Activated T-cell treated with anti-CD3 and anti-CD28 coated beads, Interleukin-2, amount 50 U/mL, for 4 hours (primary cell): ENCODE results near the gene RTN1. TPM values are rescaled to one million over a fixed set of nuclear protein-coding genes. Genes with fewer than 3 reads are reported as not detected.

Source experiments
- ATAC-seq, 2 donors: fragments of 200-7000 bp; cut with Tn5 transposase; one replicate each; pipeline ENCODE4 v1.10.0; 2021
- DNase-seq: peaks from one replicate; pipeline ENCODE4 v3.0.0-alpha.2; 2020
- H3K27me3 Mint-ChIP-seq: one replicate; pipeline ENCODE4 v1.8.0; 2021; ENCODE audit warnings: low read depth, mixed read lengths
- H3K36me3 Mint-ChIP-seq: one replicate; pipeline ENCODE4 v1.8.0; 2022; ENCODE audit warnings: mixed read lengths; ENCODE audit not compliant: insufficient read depth
- H3K4me1 Mint-ChIP-seq: one replicate; pipeline ENCODE4 v1.8.0; 2021; ENCODE audit warnings: low read depth, mixed read lengths
- H3K4me3 Mint-ChIP-seq: one replicate; pipeline ENCODE4 v1.8.0; 2021; ENCODE audit warnings: mild to moderate bottlenecking, moderate library complexity, mixed read lengths
- H3K9me3 Mint-ChIP-seq: one replicate; pipeline ENCODE4 v1.8.0; 2021; ENCODE audit warnings: mixed read lengths
- total RNA-seq, 3 donors: library from RNA; stranded (reverse); gene quantifications; one replicate each; pipeline ENCODE4 v1.2.1, GENCODE V29; 2021

RTN1 gene
- total RNA-seq, 3 donors from 2014 or later = not detected

DNA sequence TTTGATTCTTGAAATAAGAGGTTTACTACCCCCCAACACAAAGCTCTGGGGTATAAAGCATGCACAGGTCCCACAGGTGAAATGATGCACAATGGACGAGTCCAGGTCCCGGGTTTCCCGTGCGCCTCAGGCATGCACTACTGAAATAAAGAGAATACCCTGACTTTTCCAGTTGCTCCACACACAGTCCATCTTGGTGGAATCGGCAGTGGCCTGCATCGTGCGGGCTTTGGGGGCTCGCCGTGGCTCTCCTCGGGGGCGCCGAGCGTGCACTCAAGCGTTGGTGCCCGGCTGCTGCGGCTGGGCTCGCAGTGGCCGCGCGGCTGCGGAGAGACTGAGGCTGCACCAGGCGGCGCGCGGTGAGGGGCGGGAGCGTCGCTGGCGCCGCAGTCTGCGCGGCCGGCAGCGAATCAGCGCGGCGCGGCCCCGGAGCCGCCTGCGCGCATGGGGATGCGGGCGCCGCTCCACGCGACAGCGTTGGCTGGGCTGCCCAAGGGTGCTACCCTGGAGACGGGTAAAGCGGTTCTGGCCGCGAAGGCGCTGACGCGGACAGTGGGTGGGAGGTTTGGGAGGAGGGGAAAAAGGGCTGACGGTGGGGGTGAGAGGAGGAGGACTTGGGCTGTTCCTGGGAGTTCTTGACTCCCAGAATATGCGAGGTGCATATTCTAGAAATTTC, 240.2 kb downstream of the RTN1 start:
- peak; percentile 59 to 79 for ATAC-seq
- no peak for DNase-seq
- Mint-ChIP-seq H3K27me3 (peaks cover 35% of the 10 kb centered on the region), H3K4me3 (no peak overlapping the region), H3K4me1 (peaks cover 1% of the 10 kb centered on the region), H3K36me3 (no peaks in the 10 kb centered on the region), H3K9me3 (no peaks in the 10 kb centered on the region)

- H3K4me1 Mint-ChIP-seq = peaks cover 1% of the 10 kb centered on the region
- no peak overlapping the region for H3K4me3 Mint-ChIP-seq
These were observed 240.9 kb downstream of the RTN1 start for GRCh38 chr14:59629444-59630287.

DNA sequence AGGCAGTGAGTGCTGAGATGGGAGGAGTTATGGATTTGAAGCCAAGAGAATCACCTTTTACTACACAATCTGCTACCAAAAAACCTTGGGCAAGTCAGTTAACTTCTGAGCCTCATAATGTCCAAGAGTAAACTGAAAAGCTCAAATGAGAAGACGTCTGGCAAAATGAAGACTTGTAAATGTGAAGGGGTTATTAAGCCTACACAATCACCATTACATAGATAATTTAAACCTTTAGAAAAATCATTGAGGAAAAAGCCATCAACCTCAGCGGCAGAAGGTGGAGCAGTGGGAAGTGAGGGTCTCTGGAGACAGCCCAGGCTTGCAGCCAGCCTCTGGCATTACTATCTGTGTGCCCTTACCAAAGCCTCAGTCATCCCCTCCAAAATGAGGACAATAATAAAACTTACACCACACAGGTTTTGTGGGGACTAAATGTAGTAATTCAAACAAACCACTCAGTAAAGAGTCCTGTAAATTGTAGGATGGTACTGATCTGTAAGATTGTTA, 243.5 kb downstream of the RTN1 start:
- ATAC-seq (no peak), DNase-seq (no peak)
- Mint-ChIP-seq H3K4me1 (peaks cover 1% of the 10 kb centered on the region), H3K36me3 (no peaks in the 10 kb centered on the region), H3K9me3 (no peaks in the 10 kb centered on the region), H3K27me3 (peaks cover 29% of the 10 kb centered on the region), H3K4me3 (no peak overlapping the region)

More at GRCh38 chr14:59629444-59630287, 240.9 kb downstream of the RTN1 start:
- DNase-seq = no peak
- no peak for ATAC-seq
- Mint-ChIP-seq H3K36me3 (no peaks in the 10 kb centered on the region), H3K9me3 (no peaks in the 10 kb centered on the region), H3K27me3 (peaks cover 35% of the 10 kb centered on the region)

- H3K9me3 Mint-ChIP-seq = no peaks in the 10 kb centered on the region
- no peaks in the 10 kb centered on the region for H3K36me3 Mint-ChIP-seq
- no peak overlapping the region for H3K4me3 Mint-ChIP-seq
- ATAC-seq = no peak
- H3K27me3 Mint-ChIP-seq = peaks cover 7% of the 10 kb centered on the region
- DNase-seq = no peak
- no peaks in the 10 kb centered on the region for H3K4me1 Mint-ChIP-seq
These were observed 247.9 kb downstream of the RTN1 start for GRCh38 chr14:59622631-59623030.

DNA sequence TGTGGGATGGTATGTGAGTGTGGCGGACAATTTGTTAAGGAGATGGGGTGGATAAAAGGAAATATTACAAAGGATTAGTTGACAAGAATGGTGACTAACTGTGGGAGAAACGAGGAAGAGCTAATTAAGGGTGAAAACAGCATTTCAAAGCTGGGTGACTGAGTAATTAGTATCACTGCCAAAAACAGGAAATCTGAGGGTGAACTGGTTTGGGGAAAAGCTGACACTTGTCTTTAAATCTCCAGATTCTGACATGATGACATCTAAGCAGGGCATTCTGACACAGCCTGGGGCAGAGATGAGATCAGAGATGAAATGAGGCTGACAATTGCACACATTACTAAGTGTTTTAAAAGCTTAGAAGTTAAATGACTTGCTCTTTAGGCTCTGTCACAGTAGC, 251.5 kb downstream of the RTN1 start:
- no peaks in the 10 kb centered on the region for H3K4me1 Mint-ChIP-seq
- no peaks in the 10 kb centered on the region for H3K9me3 Mint-ChIP-seq
- ATAC-seq = no peak
- H3K27me3 Mint-ChIP-seq = peaks cover 7% of the 10 kb centered on the region
- H3K36me3 Mint-ChIP-seq = no peaks in the 10 kb centered on the region
- DNase-seq = no peak
- H3K4me3 Mint-ChIP-seq = no peak overlapping the region

GRCh38 chr14:59601056-59601455, 269.5 kb downstream of the RTN1 start:
- DNase-seq (no peak), ATAC-seq (no peak)
- no peaks in the 10 kb centered on the region for H3K36me3 Mint-ChIP-seq
- peaks cover 8% of the 10 kb centered on the region for H3K27me3 Mint-ChIP-seq
- H3K4me1 Mint-ChIP-seq = no peaks in the 10 kb centered on the region
- no peaks in the 10 kb centered on the region for H3K9me3 Mint-ChIP-seq
- H3K4me3 Mint-ChIP-seq = no peak overlapping the region

GRCh38 chr14:59600211-59600945, 270.2 kb downstream of the RTN1 start:
- H3K9me3 Mint-ChIP-seq = no peaks in the 10 kb centered on the region
- DNase-seq (no peak), ATAC-seq (no peak)
- no peaks in the 10 kb centered on the region for H3K4me1 Mint-ChIP-seq
- no peak overlapping the region for H3K4me3 Mint-ChIP-seq
- no peaks in the 10 kb centered on the region for H3K36me3 Mint-ChIP-seq
- peaks cover 8% of the 10 kb centered on the region for H3K27me3 Mint-ChIP-seq

GRCh38 chr14:59595071-59595470, 275.5 kb downstream of the RTN1 start:
- no peaks in the 10 kb centered on the region for H3K36me3 Mint-ChIP-seq
- H3K4me3 Mint-ChIP-seq = no peak overlapping the region
- H3K9me3 Mint-ChIP-seq = peaks cover 4% of the 10 kb centered on the region
- no peak for DNase-seq
- no peak for ATAC-seq
- no peaks in the 10 kb centered on the region for H3K4me1 Mint-ChIP-seq
- peaks cover 13% of the 10 kb centered on the region for H3K27me3 Mint-ChIP-seq

- no peaks in the 10 kb centered on the region for H3K36me3 Mint-ChIP-seq
- H3K4me1 Mint-ChIP-seq = peaks cover 4% of the 10 kb centered on the region
- no peak overlapping the region for H3K4me3 Mint-ChIP-seq
- DNase-seq (no peak), ATAC-seq (no peak)
- peaks cover 6% of the 10 kb centered on the region for H3K27me3 Mint-ChIP-seq
- peaks cover 4% of the 10 kb centered on the region for H3K9me3 Mint-ChIP-seq
These were observed 278.8 kb downstream of the RTN1 start for GRCh38 chr14:59591641-59592370.

DNA sequence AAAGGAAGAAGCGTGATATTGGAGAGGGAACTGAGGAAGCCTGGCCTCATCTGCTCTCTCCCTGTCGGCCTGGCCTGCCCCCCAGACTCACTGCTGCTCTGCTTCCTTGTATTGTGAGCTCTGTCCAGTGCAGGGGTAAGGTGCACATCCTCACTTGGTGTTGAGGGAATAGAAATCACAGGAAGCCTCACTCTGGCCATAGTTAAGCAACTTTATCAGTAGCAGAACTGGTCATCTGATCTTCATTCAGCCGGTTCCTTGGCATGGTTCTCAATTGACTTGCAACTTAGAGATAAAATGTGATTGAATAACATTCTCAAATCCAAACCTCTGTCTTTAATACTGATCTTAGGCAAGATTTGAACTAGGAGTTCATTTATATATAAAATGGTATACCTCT, 282.5 kb downstream of the RTN1 start:
- H3K4me3 Mint-ChIP-seq = no peak overlapping the region
- H3K36me3 Mint-ChIP-seq = no peaks in the 10 kb centered on the region
- H3K9me3 Mint-ChIP-seq = peaks cover 4% of the 10 kb centered on the region
- H3K4me1 Mint-ChIP-seq = peaks cover 9% of the 10 kb centered on the region
- ATAC-seq (no peak), DNase-seq (no peak)
- no peaks in the 10 kb centered on the region for H3K27me3 Mint-ChIP-seq

GRCh38 chr14:59585891-59586554, 284.6 kb downstream of the RTN1 start:
- Mint-ChIP-seq H3K27me3 (no peaks in the 10 kb centered on the region), H3K36me3 (no peaks in the 10 kb centered on the region), H3K4me3 (peak overlapping the region; percentile 68), H3K4me1 (peaks cover 9% of the 10 kb centered on the region), H3K9me3 (no peaks in the 10 kb centered on the region)
- ATAC-seq (no peak), DNase-seq (no peak)

- Mint-ChIP-seq H3K9me3 (no peaks in the 10 kb centered on the region), H3K27me3 (no peaks in the 10 kb centered on the region), H3K4me3 (no peak overlapping the region), H3K36me3 (no peaks in the 10 kb centered on the region), H3K4me1 (peaks cover 9% of the 10 kb centered on the region)
- no peak for ATAC-seq
- DNase-seq = no peak
These were observed 286.8 kb downstream of the RTN1 start for GRCh38 chr14:59583755-59584154.

- Mint-ChIP-seq H3K36me3 (no peaks in the 10 kb centered on the region), H3K9me3 (no peaks in the 10 kb centered on the region), H3K4me1 (peaks cover 9% of the 10 kb centered on the region), H3K27me3 (peaks cover 4% of the 10 kb centered on the region), H3K4me3 (no peak overlapping the region)
- ATAC-seq (no peak), DNase-seq (no peak)
These were observed 287.6 kb downstream of the RTN1 start for GRCh38 chr14:59582845-59583509.
